ENCODE measurements around the gene SARM1. TPM values are rescaled to one million over a fixed set of nuclear protein-coding genes. Genes with fewer than 3 reads are reported as not detected.

SARM1 gene
- total and polyA plus RNA-seq, 2 of the 8 experiments (the other 6 are each of a cell fraction or from before 2014, with no cell fraction given): 5.8 to 9.2 TPM

GRCh38 chr17:28324781-28325180, 46.7 kb upstream of the SARM1 start:
- H4K20me1 ChIP-seq (replicated peaks in 1 of 2; ENCODE audit: control insufficient read depth in 1 of 2, insufficient read depth in 2 of 2, low read length in 2 of 2): peaks cover 6 to 22% of the 10 kb centered on the region in 2 experiments
- 90% methylated on average over 3 of the region's 3 CpGs; no CpG with 5 or more reads in 1 of the 2 experiments for WGBS, 2 experiments (ENCODE audit: extremely low coverage in 1 of 2, insufficient coverage in 1 of 2, insufficient read length in 1 of 2, insufficient replicate concordance in 2 of 2, low coverage in 1 of 2, low lambda C conversion rate in 2 of 2, missing lambda C conversion rate in 1 of 2)
- DNase-seq (ENCODE audit: low read depth in 1 of 2, low spot score in 2 of 2) (no peak), FAIRE-seq (no peak)
- H3K4ac ChIP-seq (replicated peaks; ENCODE audit: insufficient read length, low read depth, low read length): no peak overlapping the region
- no peak overlapping the region for H3K4me2 ChIP-seq (ENCODE audit: insufficient read depth in 1 of 2, low read depth in 2 of 2, low read length in 2 of 2)
- no peak overlapping the region for H2BK120ac ChIP-seq (replicated peaks; ENCODE audit: low read depth, low read length)
- H3K4me1 ChIP-seq (replicated peaks in 1 of 4; ENCODE audit: control insufficient read depth in 3 of 4, insufficient read depth in 4 of 4, low read length in 3 of 4): peaks cover 0 to 7% (median 3%) of the 10 kb centered on the region in 4 experiments; a peak in 2 of 7 replicates
- no peak overlapping the region for H4K8ac ChIP-seq (ENCODE audit: extremely low read depth, insufficient read depth, low read length)
- no peak overlapping the region for H2BK15ac ChIP-seq (ENCODE audit: low read length)
- no peak overlapping the region for H3K4me3 ChIP-seq (ENCODE audit: extremely low read depth in 1 of 4, insufficient read depth in 2 of 4, low read depth in 3 of 4, low read length in 4 of 4)
- no peak overlapping the region for H3K27ac ChIP-seq (ENCODE audit: low read depth, low read length)
- H3K23ac ChIP-seq (ENCODE audit: insufficient read length): no peak overlapping the region
- H4K5ac ChIP-seq (ENCODE audit: insufficient read length, low read depth, low read length): no peak overlapping the region
- no peak overlapping the region for H3K14ac ChIP-seq (ENCODE audit: insufficient read length)
- CTCF ChIA-PET (ENCODE audit: partially characterized antibody): no interaction called here
- no peak overlapping the region for H3K9ac ChIP-seq (replicated peaks in 1 of 4; ENCODE audit: extremely low read depth in 1 of 4, low read depth in 3 of 4, low read length in 3 of 4)
- H4K91ac ChIP-seq (replicated peaks; ENCODE audit: insufficient read length, low read length): no peak overlapping the region
- no peak overlapping the region for H2BK20ac ChIP-seq (ENCODE audit: low read length)
- peaks cover 35 to 70% of the 10 kb centered on the region in 2 experiments for H3K79me2 ChIP-seq (ENCODE audit: control insufficient read depth in 1 of 2, insufficient read depth in 2 of 2, low read length in 2 of 2)
- H2BK5ac ChIP-seq (ENCODE audit: low read depth, low read length): no peak overlapping the region
- H3K27me3 ChIP-seq (replicated peaks in 1 of 4; ENCODE audit: control insufficient read depth in 3 of 4, extremely low read depth in 1 of 4, insufficient read depth in 3 of 4, low read length in 3 of 4): no peaks in the 10 kb centered on the region
- no peak overlapping the region for H2BK12ac ChIP-seq (ENCODE audit: low read depth, low read length)
- H3K23me2 ChIP-seq (ENCODE audit: low read depth, low read length): peaks cover 2% of the 10 kb centered on the region; the same call in 1 of the 2 replicates
- no peak overlapping the region for H3K56ac ChIP-seq (replicated peaks; ENCODE audit: insufficient read length, low read depth, low read length)
- H3K36me3 ChIP-seq (ENCODE audit: control insufficient read depth in 2 of 4, insufficient read depth in 4 of 4, low read length in 3 of 4): peaks cover 10 to 44% (median 32%) of the 10 kb centered on the region in 4 experiments
- H3K79me1 ChIP-seq (ENCODE audit: low read depth, low read length): 0 out of 2 replicates have a peak, but pooled peaks cover 4% of the 10 kb centered on the region
- H2AK5ac ChIP-seq (ENCODE audit: low read depth, low read length): no peak overlapping the region
- no peaks in the 10 kb centered on the region for H3K9me3 ChIP-seq (ENCODE audit: insufficient read depth in 2 of 2, low read depth in 1 of 2, low read length in 1 of 2)
- H3K18ac ChIP-seq (ENCODE audit: extremely low read depth, low read length): no peak overlapping the region
- POLR2A ChIA-PET (ENCODE audit: partially characterized antibody): interaction anchor here (0.7 to 2.1 kb wide), 4 partner anchors 10 to 33 kb away, joined by 3 to 8 read pairs (median 5); partner anchors contain the start of genes IFT20, POLDIP2 and TNFAIP1
- no peak overlapping the region for H2AFZ ChIP-seq (ENCODE audit: low read length)
- TF ChIP-seq SP1 (IDR thresholded peaks at IDR 0.05; ENCODE audit: low read depth, low read length) (no peak), MAFK (IDR thresholded peaks at IDR 0.05; ENCODE audit: low read depth, low read length) (no peak), CBX5 (IDR thresholded peaks at IDR 0.05; ENCODE audit: low read depth, low read length) (no peak), USF2 (IDR thresholded peaks at IDR 0.05; ENCODE audit: low read length) (no peak), SAP30 (IDR thresholded peaks at IDR 0.05; ENCODE audit: insufficient read depth, insufficient replicate concordance, low read length) (no peak), NRF1 (IDR thresholded peaks at IDR 0.05; ENCODE audit: low read depth, low read length) (no peak), EGR1 (IDR thresholded peaks at IDR 0.05; ENCODE audit: borderline replicate concordance, low read depth, low read length) (no peak), SIN3A (conservative IDR thresholded peaks at IDR 0.05 in 1 of 2, IDR thresholded peaks at IDR 0.05 in 1 of 2; ENCODE audit: low read depth in 1 of 2, low read length in 2 of 2) (no peak), SIX5 (IDR thresholded peaks at IDR 0.05; ENCODE audit: low read depth, low read length) (no peak), SP2 (IDR thresholded peaks at IDR 0.05; ENCODE audit: low read length) (no peak), POLR2AphosphoS5 (IDR thresholded peaks at IDR 0.05; ENCODE audit: low read depth, low read length) (no peak), RNF2 (IDR thresholded peaks at IDR 0.05; ENCODE audit: borderline replicate concordance, low read depth, low read length, missing control alignments, poor library complexity, severe bottlenecking) (no peak), BCL11A (IDR thresholded peaks at IDR 0.05; ENCODE audit: low read depth in 2 of 2, low read length in 2 of 2) (no peak)

Data from H1 (cell line).